Gastrocnemius medialis (tissue), 4 donors: ENCODE measurements around the gene MYL3.

ENCODE experiments used
- CTCF ChIP-seq, 5 experiments: fragments of 450-650 bp in 3 of 5; fragments of 200-600 bp in 2 of 5; sonication (generic) in 2 of 5; IDR thresholded peaks in 4 of 5; conservative IDR thresholded peaks in 1 of 5; 1 replicate in 4 of 5; 2 replicates in 1 of 5; pipeline ENCODE4 v1.5.1; 2016 to 2019; ENCODE audit warnings: antibody characterized with exemption in 5 of 5, mild to moderate bottlenecking in 3 of 5, moderate library complexity in 3 of 5
- POLR2A ChIP-seq, 2 donors: fragments of 450-650 bp; IDR thresholded peaks; one replicate each; pipeline ENCODE4 v1.6.1; 2017; ENCODE audit warnings: antibody characterized with exemption in 2 of 2, mild to moderate bottlenecking in 2 of 2, moderate library complexity in 2 of 2

- no peak for TF ChIP-seq POLR2A (IDR thresholded peaks at IDR 0.05)
- TF ChIP-seq CTCF (IDR thresholded peaks at IDR 0.05 in 4 of 5, conservative IDR thresholded peaks at IDR 0.05 in 1 of 5): no peak
Measured at GRCh38 chr3:46883830-46884185, 20.6 kb upstream of the MYL3 start.
